ENCODE results near the gene TBL2. TPM values are rescaled to one million over a fixed set of nuclear protein-coding genes. Genes with fewer than 3 reads are reported as not detected.
"Not testable (repeated sequence)": the region's sequence is repeated elsewhere in the genome, so short reads cannot be mapped to it uniquely, and the experiment has no call there.

The TBL2 gene
- total RNA-seq, result 36.9 TPM
- long read RNA-seq, full-length matches to known transcripts, result 199 of 223 reads
- long read RNA-seq, partial matches to known transcripts, result 5 of 223 reads
- long read RNA-seq, other reads (novel, unspliced or antisense), result 19 of 223 reads

- peak; percentile 99 for DNase-seq (ENCODE audit: low spot score)
Observed at GRCh38 chr7:73578342-73579128, at the start of gene TBL2. TBL2 (minus strand) TSS chr7:73578579; CDS start chr7:73578549, 30 bp downstream.

- DNase-seq (ENCODE audit: low spot score), result no peak
Observed at GRCh38 chr7:73626814-73627213, 48.4 kb upstream of the TBL2 start.

- DNase-seq (ENCODE audit: low spot score), result no peak
Observed at GRCh38 chr7:73625276-73625675, 46.9 kb upstream of the TBL2 start.

GRCh38 chr7:73624669-73625001 is 46.3 kb upstream of the TBL2 start:
- no peak for DNase-seq (ENCODE audit: low spot score)

GRCh38 chr7:73623798-73624668 is 45.7 kb upstream of the TBL2 start, which contains the start of gene MLXIPL:
MLXIPL (minus strand) TSS chr7:73624522; CDS start chr7:73624492, 30 bp downstream.
- peak; percentile 92 for DNase-seq (ENCODE audit: low spot score)

- DNase-seq (ENCODE audit: low spot score), result no peak
Observed at GRCh38 chr7:73622909-73623797, 44.8 kb upstream of the TBL2 start.

GRCh38 chr7:73622527-73622908 is 44.1 kb upstream of the TBL2 start:
- DNase-seq (ENCODE audit: low spot score), result no peak

- no peak for DNase-seq (ENCODE audit: low spot score)
Observed at GRCh38 chr7:73621168-73622063, 43.0 kb upstream of the TBL2 start.

- not testable (repeated sequence) for DNase-seq (ENCODE audit: low spot score)
Observed at GRCh38 chr7:73619394-73619793, 41.0 kb upstream of the TBL2 start.

GRCh38 chr7:73618538-73618937 is 40.2 kb upstream of the TBL2 start:
- DNase-seq (ENCODE audit: low spot score), result no peak

- DNase-seq (ENCODE audit: low spot score), result not testable (repeated sequence)
Observed at GRCh38 chr7:73617520-73617919, 39.1 kb upstream of the TBL2 start.

GRCh38 chr7:73615886-73616285 is 37.5 kb upstream of the TBL2 start:
- no peak for DNase-seq (ENCODE audit: low spot score)

- DNase-seq (ENCODE audit: low spot score), result not testable (repeated sequence)
Observed at GRCh38 chr7:73614937-73615336, 36.6 kb upstream of the TBL2 start.

GRCh38 chr7:73613954-73614735 is 35.8 kb upstream of the TBL2 start:
- no peak for DNase-seq (ENCODE audit: low spot score)

- DNase-seq (ENCODE audit: low spot score), result no peak
Observed at GRCh38 chr7:73612598-73613269, 34.4 kb upstream of the TBL2 start.

- DNase-seq (ENCODE audit: low spot score), result no peak
Observed at GRCh38 chr7:73611017-73611555, 32.7 kb upstream of the TBL2 start.

GRCh38 chr7:73610105-73610504 is 31.7 kb upstream of the TBL2 start:
- DNase-seq (ENCODE audit: low spot score), result no peak

- not testable (repeated sequence) for DNase-seq (ENCODE audit: low spot score)
Observed at GRCh38 chr7:73607692-73607983, 29.3 kb upstream of the TBL2 start.

All from mesenteric fat pad (tissue), 1 donor.